Muscle layer of duodenum (tissue), 2 donors: Measurements from ENCODE around the gene PTDSS2.
A peak's percentile ranks its signal among the peaks of the same experiment; 100 is the strongest.
"Not testable (repeated sequence)": the region's sequence is repeated elsewhere in the genome, so short reads cannot be mapped to it uniquely, and the experiment has no call there.

ENCODE experiments used
- H3K27ac ChIP-seq: one replicate; pipeline ENCODE4 v1.7.0; 2013; ENCODE audit warnings: mild to moderate bottlenecking, low read length
- H3K27me3 ChIP-seq: one replicate; pipeline ENCODE4 v1.7.0; 2013; ENCODE audit warnings: low read depth, mild to moderate bottlenecking, control low read depth, low read length
- H3K36me3 ChIP-seq, 2 donors: one replicate each; pipeline ENCODE4 v1.7.0; 2013; ENCODE audit warnings: low read length in 2 of 2, control low read depth in 1 of 2, mild to moderate bottlenecking in 1 of 2; ENCODE audit not compliant: insufficient read depth in 2 of 2, control insufficient read depth in 1 of 2
- H3K4me1 ChIP-seq, 2 donors: one replicate each; pipeline ENCODE4 v1.7.0; 2013; ENCODE audit warnings: low read length in 2 of 2, mild to moderate bottlenecking in 2 of 2, control low read depth in 1 of 2, moderate library complexity in 1 of 2; ENCODE audit not compliant: insufficient read depth in 2 of 2, control insufficient read depth in 1 of 2
- H3K4me3 ChIP-seq, 2 donors: one replicate each; pipeline ENCODE4 v1.7.0; 2013; ENCODE audit warnings: low read length in 2 of 2, low read depth in 1 of 2, mild to moderate bottlenecking in 1 of 2
- H3K9me3 ChIP-seq, 2 donors: one replicate each; pipeline ENCODE4 v1.7.0; 2013; ENCODE audit warnings: low read length in 2 of 2, control low read depth in 1 of 2, mild to moderate bottlenecking in 1 of 2; ENCODE audit not compliant: control insufficient read depth in 1 of 2
- donor health status: healthy.

The PTDSS2 gene

GRCh38 chr11:449889-450808, at the start of gene PTDSS2:
Gene PTDSS2, plus strand, starts transcription at chr11:450279. Its CDS starts 177 bp downstream, at chr11:450456.
- peaks cover 3 to 8% of the 10 kb centered on the region in 2 donors for H3K36me3 ChIP-seq
- no peaks in the 10 kb centered on the region for H3K27me3 ChIP-seq
- peak within 1 kb of the TSS; percentile 23 for H3K27ac ChIP-seq
- H3K9me3 ChIP-seq = no peaks in the 10 kb centered on the region
- peak within 1 kb of the TSS; percentile 66 to 82 for H3K4me3 ChIP-seq
- peaks cover 11 to 35% of the 10 kb centered on the region in 2 donors for H3K4me1 ChIP-seq

GRCh38 chr11:401196-401595, 48.9 kb upstream of the PTDSS2 start:
- H3K9me3 ChIP-seq, H3K4me3 ChIP-seq, H3K27me3 ChIP-seq, H3K36me3 ChIP-seq, H3K27ac ChIP-seq: not testable (repeated sequence)
- H3K4me1 ChIP-seq = peaks cover 0 to 15% of the 10 kb centered on the region in 2 donors

- no peaks in the 10 kb centered on the region for H3K9me3 ChIP-seq
- no peaks in the 10 kb centered on the region for H3K36me3 ChIP-seq
- H3K27ac ChIP-seq = no peak overlapping the region
- H3K27me3 ChIP-seq = no peaks in the 10 kb centered on the region
- peaks cover 0 to 15% of the 10 kb centered on the region in 2 donors for H3K4me1 ChIP-seq
- no peak overlapping the region for H3K4me3 ChIP-seq
These were observed 46.9 kb upstream of the PTDSS2 start for GRCh38 chr11:403021-403760.

- H3K27ac ChIP-seq = no peak overlapping the region
- H3K4me3 ChIP-seq = no peak overlapping the region
These were observed 46.2 kb upstream of the PTDSS2 start for GRCh38 chr11:403761-404431.

GRCh38 chr11:404551-405264, 45.4 kb upstream of the PTDSS2 start:
- Histone ChIP-seq H3K27ac (no peak overlapping the region), H3K4me1 (peaks cover 0 to 15% of the 10 kb centered on the region in 2 donors), H3K27me3 (no peaks in the 10 kb centered on the region)

More at GRCh38 chr11:403761-404431, 46.2 kb upstream of the PTDSS2 start:
- no peaks in the 10 kb centered on the region for H3K9me3 ChIP-seq
- H3K4me1 ChIP-seq = peaks cover 0 to 15% of the 10 kb centered on the region in 2 donors
- H3K36me3 ChIP-seq = no peaks in the 10 kb centered on the region
- no peaks in the 10 kb centered on the region for H3K27me3 ChIP-seq

GRCh38 chr11:405323-405953, 44.6 kb upstream of the PTDSS2 start:
- H3K4me3 ChIP-seq = peak overlapping the region in 1 of 2 donors; percentile 74
- no peaks in the 10 kb centered on the region for H3K27me3 ChIP-seq
- no peaks in the 10 kb centered on the region for H3K9me3 ChIP-seq
- H3K4me1 ChIP-seq = peaks cover 0 to 15% of the 10 kb centered on the region in 2 donors
- H3K36me3 ChIP-seq = no peaks in the 10 kb centered on the region
- no peak overlapping the region for H3K27ac ChIP-seq

More at GRCh38 chr11:404551-405264, 45.4 kb upstream of the PTDSS2 start:
- no peaks in the 10 kb centered on the region for H3K36me3 ChIP-seq
- H3K9me3 ChIP-seq = no peaks in the 10 kb centered on the region
- H3K4me3 ChIP-seq = no peak overlapping the region

GRCh38 chr11:405954-406795, 43.9 kb upstream of the PTDSS2 start:
- Histone ChIP-seq H3K27ac (no peak overlapping the region), H3K36me3 (no peaks in the 10 kb centered on the region), H3K27me3 (no peaks in the 10 kb centered on the region)

GRCh38 chr11:406796-407650, 43.1 kb upstream of the PTDSS2 start:
- H3K36me3 ChIP-seq = no peaks in the 10 kb centered on the region
- no peaks in the 10 kb centered on the region for H3K27me3 ChIP-seq
- peak overlapping the region; percentile 33 to 74 for H3K4me3 ChIP-seq
- H3K9me3 ChIP-seq = no peaks in the 10 kb centered on the region
- peaks cover 0 to 15% of the 10 kb centered on the region in 2 donors for H3K4me1 ChIP-seq
- no peak overlapping the region for H3K27ac ChIP-seq

More at GRCh38 chr11:405954-406795, 43.9 kb upstream of the PTDSS2 start:
- Histone ChIP-seq H3K4me3 (peak overlapping the region; percentile 33 to 74), H3K4me1 (peaks cover 0 to 15% of the 10 kb centered on the region in 2 donors), H3K9me3 (no peaks in the 10 kb centered on the region)

GRCh38 chr11:407651-408123, 42.4 kb upstream of the PTDSS2 start:
- Histone ChIP-seq H3K36me3 (no peaks in the 10 kb centered on the region), H3K4me1 (peaks cover 0 to 15% of the 10 kb centered on the region in 2 donors), H3K4me3 (peak overlapping the region in 1 of 2 donors; percentile 38), H3K27me3 (no peaks in the 10 kb centered on the region), H3K9me3 (no peaks in the 10 kb centered on the region), H3K27ac (no peak overlapping the region)
